ENCODE data around the gene ACOT12. TPM values are rescaled to one million over a fixed set of nuclear protein-coding genes. Genes with fewer than 3 reads are reported as not detected.
A peak's percentile ranks its signal among the peaks of the same experiment; 100 is the strongest.

The ACOT12 gene
- total and polyA plus RNA-seq, 2 experiments from 2014 or later: 0.15 TPM; not detected in 1

GRCh38 chr5:81313686-81314085 is 80.2 kb downstream of the ACOT12 start:
- H4K20me1 ChIP-seq (replicated peaks; ENCODE audit: insufficient read depth): no peaks in the 10 kb centered on the region
- Mint-ChIP-seq H3K36me3 (ENCODE audit: low read depth) (peaks cover 9% of the 10 kb centered on the region; the same call in 1 of the 3 replicates), H3K27me3 (ENCODE audit: insufficient read depth, low read depth, poor library complexity) (peaks cover 2% of the 10 kb centered on the region), H3K4me1 (peaks cover 19% of the 10 kb centered on the region), H3K4me3 (no peak overlapping the region), H3K27ac (no peak overlapping the region), H3K9me3 (no peaks in the 10 kb centered on the region)
- H3K9me2 ChIP-seq (ENCODE audit: insufficient read depth): no peaks in the 10 kb centered on the region
- TF ChIP-seq EZH2phosphoT487 (IDR thresholded peaks at IDR 0.05; ENCODE audit: unreplicated experiment): no peak
- TF ChIP-seq NANOG (IDR thresholded peaks at IDR 0.05; ENCODE audit: borderline replicate concordance): no peak
- no peak for TF ChIP-seq REST (IDR thresholded peaks at IDR 0.05; ENCODE audit: unreplicated experiment)
- no peak for TF ChIP-seq ZNF331 (CRISPR knock-in tag; IDR thresholded peaks at IDR 0.05; ENCODE audit: low read depth)
- TF ChIP-seq EZH2 (IDR thresholded peaks at IDR 0.05; ENCODE audit: low read depth, unreplicated experiment): no peak
- H3K27me3 ChIP-seq (ENCODE audit: insufficient read depth): no peaks in the 10 kb centered on the region
- no peak overlapping the region for H2AFZ ChIP-seq
- H3K4me3 ChIP-seq: no peak overlapping the region
- H3K27ac ChIP-seq (ENCODE audit: low read depth): peak overlapping the region; percentile 68
- H3F3A ChIP-seq (replicated peaks; ENCODE audit: low read depth): no peaks in the 10 kb centered on the region
- ATAC-seq (no peak), DNase-seq (ENCODE audit: low spot score) (no peak)
- peaks cover 11% of the 10 kb centered on the region for H3K4me1 ChIP-seq (ENCODE audit: insufficient read depth)
- no peaks in the 10 kb centered on the region for H3K79me2 ChIP-seq (replicated peaks; ENCODE audit: insufficient read depth)
- 0 out of 2 replicates have a peak, but pooled peaks cover 13% of the 10 kb centered on the region for H3K36me3 ChIP-seq (ENCODE audit: insufficient read depth)
- H3K4me2 ChIP-seq: no peak overlapping the region

- Histone ChIP-seq H3K4me1 (ENCODE audit: insufficient read depth) (peaks cover 11% of the 10 kb centered on the region), H3K36me3 (ENCODE audit: insufficient read depth) (0 out of 2 replicates have a peak, but pooled peaks cover 13% of the 10 kb centered on the region), H3F3A (replicated peaks; ENCODE audit: low read depth) (no peaks in the 10 kb centered on the region), H3K27me3 (ENCODE audit: insufficient read depth) (no peaks in the 10 kb centered on the region), H3K79me2 (replicated peaks; ENCODE audit: insufficient read depth) (no peaks in the 10 kb centered on the region), H3K4me3 (no peak overlapping the region), H3K27ac (ENCODE audit: low read depth) (no peak overlapping the region; the same call in 1 of the 2 replicates), H4K20me1 (replicated peaks; ENCODE audit: insufficient read depth) (no peaks in the 10 kb centered on the region), H2AFZ (no peak overlapping the region), H3K4me2 (no peak overlapping the region), H3K9me2 (ENCODE audit: insufficient read depth) (no peaks in the 10 kb centered on the region)
- Mint-ChIP-seq H3K9me3 (no peaks in the 10 kb centered on the region), H3K4me1 (peaks cover 19% of the 10 kb centered on the region), H3K36me3 (ENCODE audit: low read depth) (peaks cover 9% of the 10 kb centered on the region; the same call in 1 of the 3 replicates), H3K27me3 (ENCODE audit: insufficient read depth, low read depth, poor library complexity) (peaks cover 2% of the 10 kb centered on the region), H3K27ac (no peak overlapping the region), H3K4me3 (no peak overlapping the region)
- TF ChIP-seq ZNF114 (CRISPR knock-in tag; IDR thresholded peaks at IDR 0.05) (no peak), NANOG (IDR thresholded peaks at IDR 0.05; ENCODE audit: borderline replicate concordance) (no peak), STAT1 (IDR thresholded peaks at IDR 0.05; ENCODE audit: unreplicated experiment) (no peak)
- ATAC-seq: no peak
- DNase-seq (ENCODE audit: low spot score): no peak
Measured at GRCh38 chr5:81313278-81313677, 80.7 kb downstream of the ACOT12 start.

Measured in GM23338 (cell line).